WTC11 (cell line): ENCODE results near the gene GPR26. TPM values are rescaled to one million over a fixed set of nuclear protein-coding genes. Genes with fewer than 3 reads are reported as not detected.

Experiments used
- ATAC-seq: fragments of 200-7000 bp; cut with Tn5 transposase; 2 replicates; pipeline ENCODE4 v1.10.0; 2021; ENCODE audit warnings: mild to moderate bottlenecking, moderate library complexity
- CTCF ChIA-PET: fragments of 300-600 bp; sonication (Branson Sonifier 250); formaldehyde crosslinking; loops from one replicate; lab custom pipeline; 2021; ENCODE audit warnings: antibody characterized with exemption; lab: Charles Lee
- POLR2A ChIA-PET: fragments of 350-600 bp; sonication (Branson Sonifier 250); formaldehyde crosslinking; loops from one replicate; lab custom pipeline; 2021; ENCODE audit warnings: antibody characterized with exemption; lab: Charles Lee
- DNase-seq: peaks from one replicate; pipeline ENCODE4 v3.0.0; 2021; ENCODE audit warnings: low spot score
- H3K27ac Mint-ChIP-seq: 2 replicates; pipeline ENCODE4 v1.8.0; 2021; ENCODE audit warnings: mixed read lengths
- H3K27me3 Mint-ChIP-seq: 2 replicates; pipeline ENCODE4 v1.8.0; 2021; ENCODE audit warnings: low read depth, mild to moderate bottlenecking, moderate library complexity, mixed read lengths
- H3K36me3 Mint-ChIP-seq: 2 replicates; pipeline ENCODE4 v1.8.0; 2021; ENCODE audit warnings: mixed read lengths
- H3K4me1 Mint-ChIP-seq: 2 replicates; pipeline ENCODE4 v1.8.0; 2022; ENCODE audit warnings: mixed read lengths
- H3K4me3 Mint-ChIP-seq: 2 replicates; pipeline ENCODE4 v1.8.0; 2021; ENCODE audit warnings: mild to moderate bottlenecking, moderate library complexity, mixed read lengths
- H3K9me3 Mint-ChIP-seq: 2 replicates; pipeline ENCODE4 v1.8.0; 2021; ENCODE audit warnings: mixed read lengths
- GABPB1 ChIP-seq: sonication (generic); formaldehyde crosslinking; IDR thresholded peaks from 2 replicates; pipeline ENCODE4 v1.8.1; 2023; ENCODE audit warnings: mild to moderate bottlenecking, missing genetic modification reagents
- GRHL2 ChIP-seq: fragments of 250-450 bp; sonication (Bioruptor Pico); IDR thresholded peaks from 2 replicates; pipeline ENCODE4 v1.8.0; 2022; ENCODE audit warnings: mild to moderate bottlenecking, moderate library complexity; ENCODE audit not compliant: insufficient replicate concordance, severe bottlenecking
- GTF2I ChIP-seq: fragments of 250-450 bp; sonication (Bioruptor Pico); conservative IDR thresholded peaks from 2 replicates; pipeline ENCODE4 v1.4.0; 2021; ENCODE audit warnings: mild to moderate bottlenecking
- MXD4 ChIP-seq: fragments of 250-450 bp; sonication (Bioruptor Pico); IDR thresholded peaks from 2 replicates; pipeline ENCODE4 v1.8.0; 2021; ENCODE audit warnings: mild to moderate bottlenecking, moderate library complexity, borderline replicate concordance
- NFYB ChIP-seq: sonication (generic); formaldehyde crosslinking; conservative IDR thresholded peaks from 2 replicates; pipeline ENCODE4 v1.8.0; 2022; ENCODE audit warnings: low read depth, missing genetic modification reagents
- NR2C2 ChIP-seq: sonication (generic); formaldehyde crosslinking; IDR thresholded peaks from 2 replicates; pipeline ENCODE4 v1.8.0; 2022; ENCODE audit warnings: mild to moderate bottlenecking, missing genetic modification reagents
- SOX15 ChIP-seq: fragments of 250-450 bp; sonication (Bioruptor Pico); IDR thresholded peaks from 2 replicates; pipeline ENCODE4 v1.9.0; 2021; ENCODE audit warnings: mild to moderate bottlenecking
- SP1 ChIP-seq: sonication (generic); formaldehyde crosslinking; conservative IDR thresholded peaks from 2 replicates; pipeline ENCODE4 v1.8.1; 2022; ENCODE audit warnings: missing genetic modification reagents
- TCF7 ChIP-seq: sonication (generic); formaldehyde crosslinking; IDR thresholded peaks from 2 replicates; pipeline ENCODE4 v1.8.0; 2022; ENCODE audit warnings: mild to moderate bottlenecking, low read depth, missing genetic modification reagents, moderate library complexity
- TEAD1 ChIP-seq: sonication (generic); formaldehyde crosslinking; IDR thresholded peaks from 2 replicates; pipeline ENCODE4 v1.8.0; 2022; ENCODE audit warnings: mild to moderate bottlenecking, missing genetic modification reagents
- TEAD4 ChIP-seq: sonication (generic); formaldehyde crosslinking; IDR thresholded peaks from 2 replicates; pipeline ENCODE4 v1.8.0; 2022; ENCODE audit warnings: mild to moderate bottlenecking, missing genetic modification reagents
- TP53 ChIP-seq: sonication (generic); formaldehyde crosslinking; IDR thresholded peaks from 2 replicates; pipeline ENCODE4 v1.8.1; 2023; ENCODE audit warnings: mild to moderate bottlenecking, missing genetic modification reagents
- ZBTB21 ChIP-seq: sonication (generic); formaldehyde crosslinking; IDR thresholded peaks from 2 replicates; pipeline ENCODE4 v1.8.1; 2023; ENCODE audit warnings: mild to moderate bottlenecking, missing genetic modification reagents, borderline replicate concordance
- total RNA-seq: library from RNA; stranded (reverse); gene quantifications from 3 replicates; pipeline ENCODE4 v1.2.3, GENCODE V29; 2021
- TF ChIP-seq, protein P1 (sequence below): sonication (generic); formaldehyde crosslinking; IDR thresholded peaks from 2 replicates; pipeline ENCODE4 v1.8.0; 2022; ENCODE audit warnings: mild to moderate bottlenecking, missing genetic modification reagents
- TF ChIP-seq, protein P2 (sequence below): sonication (generic); formaldehyde crosslinking; IDR thresholded peaks from 2 replicates; pipeline ENCODE4 v1.8.1; 2022; ENCODE audit warnings: missing genetic modification reagents, borderline replicate concordance
- TF ChIP-seq, protein P3 (sequence below): sonication (generic); formaldehyde crosslinking; IDR thresholded peaks from 2 replicates; pipeline ENCODE4 v1.8.0; 2022; ENCODE audit warnings: missing genetic modification reagents
- TF ChIP-seq, protein P4 (sequence below): sonication (generic); formaldehyde crosslinking; IDR thresholded peaks from 2 replicates; pipeline ENCODE4 v1.8.1; 2023; ENCODE audit warnings: mild to moderate bottlenecking, missing genetic modification reagents
- TF ChIP-seq, protein P5 (sequence below): sonication (generic); formaldehyde crosslinking; conservative IDR thresholded peaks from 2 replicates; pipeline ENCODE4 v1.8.1; 2023; ENCODE audit warnings: mild to moderate bottlenecking, low read depth, missing genetic modification reagents, moderate library complexity
- TF ChIP-seq, protein P6 (sequence below): sonication (generic); formaldehyde crosslinking; IDR thresholded peaks from 2 replicates; pipeline ENCODE4 v1.8.1; 2022; ENCODE audit warnings: mild to moderate bottlenecking, moderate library complexity, missing genetic modification reagents

Gene GPR26
- total RNA-seq, 1 experiment from 2014 or later, result 0.07 TPM

DNA sequence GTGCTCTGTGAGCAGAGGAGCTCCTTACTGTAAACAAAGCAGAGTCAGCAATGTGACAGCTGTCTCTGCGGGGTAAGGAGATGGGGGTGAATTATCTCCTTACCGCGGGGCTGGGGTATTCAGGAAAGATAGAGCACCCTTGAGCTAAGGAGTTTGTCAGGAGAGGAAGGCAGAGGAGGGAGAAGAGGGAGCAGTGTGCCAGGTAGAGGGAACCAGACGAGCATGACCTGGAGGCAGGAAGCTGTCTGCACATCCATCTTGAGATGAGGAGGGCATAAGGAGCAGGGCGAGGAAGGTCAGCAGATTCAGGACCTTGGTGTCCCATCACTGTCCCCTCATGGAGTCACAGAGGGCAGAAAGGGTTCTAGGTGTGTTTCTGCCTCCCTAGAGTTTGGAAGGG, 32.5 kb upstream of the GPR26 start:
- POLR2A ChIA-PET, result no interaction called here

DNA sequence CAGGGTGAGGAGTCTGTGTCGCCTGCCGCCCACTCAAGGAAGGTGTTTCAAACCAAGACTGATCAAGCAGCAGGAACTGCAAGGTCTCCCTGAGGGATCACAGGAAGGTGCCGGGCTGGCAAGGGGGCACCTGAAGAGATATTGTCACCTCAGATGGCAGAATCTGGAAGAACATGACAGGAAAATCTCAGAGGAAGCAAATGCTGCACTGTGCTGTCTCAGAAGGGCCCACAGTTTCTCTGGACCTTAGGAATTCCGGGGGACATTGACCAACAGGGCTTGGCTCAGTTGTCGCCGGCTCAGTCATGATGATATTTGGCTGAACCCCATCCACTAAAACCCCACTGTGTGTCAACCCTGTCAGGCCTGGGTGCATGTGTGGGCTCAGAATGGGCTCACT, 31.9 kb upstream of the GPR26 start:
- Mint-ChIP-seq H3K27me3 (no peaks in the 10 kb centered on the region; the same call in none of the 2 replicates), H3K4me1 (peaks cover 6% of the 10 kb centered on the region), H3K27ac (no peak overlapping the region), H3K4me3 (no peak overlapping the region), H3K36me3 (no peaks in the 10 kb centered on the region), H3K9me3 (no peaks in the 10 kb centered on the region)
- DNase-seq (no peak), ATAC-seq (no peak)
- CTCF ChIA-PET, result interaction anchor here (1.1 to 1.9 kb wide), 3 partner anchors 9 to 61 kb away, joined by 3 to 9 read pairs (median 5); no protein-coding TSS in a partner anchor
- POLR2A ChIA-PET, result no interaction called here
- TF ChIP-seq GTF2I (CRISPR knock-in tag), result no peak
- no peak for TF ChIP-seq MXD4 (CRISPR knock-in tag)

More for the DNA sequence above, 32.5 kb upstream of the GPR26 start:
- H3K4me1 Mint-ChIP-seq, result peaks cover under 1% of the 10 kb centered on the region
- H3K36me3 Mint-ChIP-seq, result no peaks in the 10 kb centered on the region
- no peak for ATAC-seq
- no peaks in the 10 kb centered on the region for H3K9me3 Mint-ChIP-seq
- TF ChIP-seq GRHL2 (CRISPR knock-in tag) (no peak), NR2C2 (no peak), SOX15 (CRISPR knock-in tag) (no peak), SP1 (CRISPR knock-in tag) (no peak), TEAD4 (no peak)
- TF ChIP-seq, protein P1, sequence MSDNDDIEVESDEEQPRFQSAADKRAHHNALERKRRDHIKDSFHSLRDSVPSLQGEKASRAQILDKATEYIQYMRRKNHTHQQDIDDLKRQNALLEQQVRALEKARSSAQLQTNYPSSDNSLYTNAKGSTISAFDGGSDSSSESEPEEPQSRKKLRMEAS (CRISPR knock-in tag), result no peak
- TF ChIP-seq, protein P2, sequence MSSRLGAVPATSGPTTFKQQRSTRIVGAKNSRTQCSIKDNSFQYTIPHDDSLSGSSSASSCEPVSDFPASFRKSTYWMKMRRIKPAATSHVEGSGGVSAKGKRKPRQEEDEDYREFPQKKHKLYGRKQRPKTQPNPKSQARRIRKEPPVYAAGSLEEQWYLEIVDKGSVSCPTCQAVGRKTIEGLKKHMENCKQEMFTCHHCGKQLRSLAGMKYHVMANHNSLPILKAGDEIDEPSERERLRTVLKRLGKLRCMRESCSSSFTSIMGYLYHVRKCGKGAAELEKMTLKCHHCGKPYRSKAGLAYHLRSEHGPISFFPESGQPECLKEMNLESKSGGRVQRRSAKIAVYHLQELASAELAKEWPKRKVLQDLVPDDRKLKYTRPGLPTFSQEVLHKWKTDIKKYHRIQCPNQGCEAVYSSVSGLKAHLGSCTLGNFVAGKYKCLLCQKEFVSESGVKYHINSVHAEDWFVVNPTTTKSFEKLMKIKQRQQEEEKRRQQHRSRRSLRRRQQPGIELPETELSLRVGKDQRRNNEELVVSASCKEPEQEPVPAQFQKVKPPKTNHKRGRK (CRISPR knock-in tag), result no peak
- H3K4me3 Mint-ChIP-seq, result no peak overlapping the region
- no peaks in the 10 kb centered on the region; the same call in none of the 2 replicates for H3K27me3 Mint-ChIP-seq
- DNase-seq, result no peak
- CTCF ChIA-PET, result interaction anchor here (1.1 to 1.9 kb wide), 4 partner anchors 9 to 60 kb away, joined by 3 to 9 read pairs (median 4); no protein-coding TSS in a partner anchor
- no peak overlapping the region for H3K27ac Mint-ChIP-seq

DNA sequence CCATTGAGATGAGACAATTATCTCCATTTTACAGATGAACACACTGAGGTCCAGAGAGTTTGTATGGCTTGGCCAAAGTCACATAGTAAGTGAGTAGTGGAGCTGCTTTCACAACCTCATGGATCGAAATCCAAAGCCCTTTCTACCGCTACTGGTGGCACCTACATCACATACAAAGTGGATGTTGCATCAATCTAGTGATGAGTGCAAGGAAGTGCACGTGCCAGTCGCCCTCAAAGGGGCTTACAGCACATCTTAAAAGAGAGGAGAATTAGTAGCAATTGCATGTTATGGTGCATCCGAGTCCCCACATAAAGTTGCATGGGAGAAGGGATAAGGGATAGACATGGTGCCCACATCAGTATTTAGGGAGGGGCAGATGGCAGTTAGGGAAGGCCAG, 31.0 kb upstream of the GPR26 start:
- Mint-ChIP-seq H3K36me3 (no peaks in the 10 kb centered on the region), H3K9me3 (no peaks in the 10 kb centered on the region), H3K27me3 (no peaks in the 10 kb centered on the region; the same call in none of the 2 replicates), H3K4me1 (peaks cover 15% of the 10 kb centered on the region), H3K4me3 (no peak overlapping the region), H3K27ac (no peak overlapping the region)
- ATAC-seq (no peak), DNase-seq (no peak)
- CTCF ChIA-PET, result no interaction called here
- TF ChIP-seq TCF7, result no peak
- no peak for TF ChIP-seq GABPB1 (CRISPR knock-in tag)
- TF ChIP-seq TP53 (CRISPR knock-in tag), result no peak
- POLR2A ChIA-PET, result no interaction called here

DNA sequence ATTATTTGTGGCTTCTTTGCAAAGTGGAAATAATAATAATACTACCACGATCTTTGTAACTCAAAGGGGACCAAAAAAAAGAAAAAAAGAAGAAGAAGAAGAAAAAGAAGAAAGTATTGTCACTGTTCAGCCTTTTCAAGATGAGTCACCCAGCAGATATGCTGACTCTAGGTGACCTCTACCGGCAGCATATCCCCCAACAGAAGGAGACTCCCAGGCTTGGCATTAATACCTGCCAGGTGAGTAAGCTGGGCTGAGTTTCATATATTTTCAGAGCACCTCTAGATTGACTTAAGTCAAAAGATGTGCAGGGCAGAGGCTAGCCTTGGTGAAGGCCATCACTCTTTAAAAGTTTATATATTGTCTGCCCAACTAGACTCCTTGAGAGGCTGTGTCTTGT, 30.4 kb upstream of the GPR26 start:
- Mint-ChIP-seq H3K36me3 (no peaks in the 10 kb centered on the region), H3K9me3 (no peaks in the 10 kb centered on the region), H3K4me1 (peaks cover 22% of the 10 kb centered on the region), H3K4me3 (no peak overlapping the region), H3K27ac (no peak overlapping the region), H3K27me3 (no peaks in the 10 kb centered on the region; the same call in none of the 2 replicates)
- ChIA-PET CTCF (interaction anchor here (1.2 kb wide), 1 partner anchor 28 kb away, joined by 3 read pairs; no protein-coding TSS in a partner anchor), POLR2A (no interaction called here)
- DNase-seq, result no peak
- no peak for ATAC-seq
- TF ChIP-seq NFYB (no peak), TEAD1 (CRISPR knock-in tag) (no peak), ZBTB21 (CRISPR knock-in tag) (no peak), SP1 (CRISPR knock-in tag) (no peak), GABPB1 (CRISPR knock-in tag) (no peak), TEAD4 (no peak)
- TF ChIP-seq, protein P3, sequence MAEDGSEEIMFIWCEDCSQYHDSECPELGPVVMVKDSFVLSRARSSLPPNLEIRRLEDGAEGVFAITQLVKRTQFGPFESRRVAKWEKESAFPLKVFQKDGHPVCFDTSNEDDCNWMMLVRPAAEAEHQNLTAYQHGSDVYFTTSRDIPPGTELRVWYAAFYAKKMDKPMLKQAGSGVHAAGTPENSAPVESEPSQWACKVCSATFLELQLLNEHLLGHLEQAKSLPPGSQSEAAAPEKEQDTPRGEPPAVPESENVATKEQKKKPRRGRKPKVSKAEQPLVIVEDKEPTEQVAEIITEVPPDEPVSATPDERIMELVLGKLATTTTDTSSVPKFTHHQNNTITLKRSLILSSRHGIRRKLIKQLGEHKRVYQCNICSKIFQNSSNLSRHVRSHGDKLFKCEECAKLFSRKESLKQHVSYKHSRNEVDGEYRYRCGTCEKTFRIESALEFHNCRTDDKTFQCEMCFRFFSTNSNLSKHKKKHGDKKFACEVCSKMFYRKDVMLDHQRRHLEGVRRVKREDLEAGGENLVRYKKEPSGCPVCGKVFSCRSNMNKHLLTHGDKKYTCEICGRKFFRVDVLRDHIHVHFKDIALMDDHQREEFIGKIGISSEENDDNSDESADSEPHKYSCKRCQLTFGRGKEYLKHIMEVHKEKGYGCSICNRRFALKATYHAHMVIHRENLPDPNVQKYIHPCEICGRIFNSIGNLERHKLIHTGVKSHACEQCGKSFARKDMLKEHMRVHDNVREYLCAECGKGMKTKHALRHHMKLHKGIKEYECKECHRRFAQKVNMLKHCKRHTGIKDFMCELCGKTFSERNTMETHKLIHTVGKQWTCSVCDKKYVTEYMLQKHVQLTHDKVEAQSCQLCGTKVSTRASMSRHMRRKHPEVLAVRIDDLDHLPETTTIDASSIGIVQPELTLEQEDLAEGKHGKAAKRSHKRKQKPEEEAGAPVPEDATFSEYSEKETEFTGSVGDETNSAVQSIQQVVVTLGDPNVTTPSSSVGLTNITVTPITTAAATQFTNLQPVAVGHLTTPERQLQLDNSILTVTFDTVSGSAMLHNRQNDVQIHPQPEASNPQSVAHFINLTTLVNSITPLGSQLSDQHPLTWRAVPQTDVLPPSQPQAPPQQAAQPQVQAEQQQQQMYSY (CRISPR knock-in tag), result no peak
- TF ChIP-seq, protein P4, sequence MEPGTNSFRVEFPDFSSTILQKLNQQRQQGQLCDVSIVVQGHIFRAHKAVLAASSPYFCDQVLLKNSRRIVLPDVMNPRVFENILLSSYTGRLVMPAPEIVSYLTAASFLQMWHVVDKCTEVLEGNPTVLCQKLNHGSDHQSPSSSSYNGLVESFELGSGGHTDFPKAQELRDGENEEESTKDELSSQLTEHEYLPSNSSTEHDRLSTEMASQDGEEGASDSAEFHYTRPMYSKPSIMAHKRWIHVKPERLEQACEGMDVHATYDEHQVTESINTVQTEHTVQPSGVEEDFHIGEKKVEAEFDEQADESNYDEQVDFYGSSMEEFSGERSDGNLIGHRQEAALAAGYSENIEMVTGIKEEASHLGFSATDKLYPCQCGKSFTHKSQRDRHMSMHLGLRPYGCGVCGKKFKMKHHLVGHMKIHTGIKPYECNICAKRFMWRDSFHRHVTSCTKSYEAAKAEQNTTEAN (CRISPR knock-in tag), result no peak
- TF ChIP-seq, protein P5, sequence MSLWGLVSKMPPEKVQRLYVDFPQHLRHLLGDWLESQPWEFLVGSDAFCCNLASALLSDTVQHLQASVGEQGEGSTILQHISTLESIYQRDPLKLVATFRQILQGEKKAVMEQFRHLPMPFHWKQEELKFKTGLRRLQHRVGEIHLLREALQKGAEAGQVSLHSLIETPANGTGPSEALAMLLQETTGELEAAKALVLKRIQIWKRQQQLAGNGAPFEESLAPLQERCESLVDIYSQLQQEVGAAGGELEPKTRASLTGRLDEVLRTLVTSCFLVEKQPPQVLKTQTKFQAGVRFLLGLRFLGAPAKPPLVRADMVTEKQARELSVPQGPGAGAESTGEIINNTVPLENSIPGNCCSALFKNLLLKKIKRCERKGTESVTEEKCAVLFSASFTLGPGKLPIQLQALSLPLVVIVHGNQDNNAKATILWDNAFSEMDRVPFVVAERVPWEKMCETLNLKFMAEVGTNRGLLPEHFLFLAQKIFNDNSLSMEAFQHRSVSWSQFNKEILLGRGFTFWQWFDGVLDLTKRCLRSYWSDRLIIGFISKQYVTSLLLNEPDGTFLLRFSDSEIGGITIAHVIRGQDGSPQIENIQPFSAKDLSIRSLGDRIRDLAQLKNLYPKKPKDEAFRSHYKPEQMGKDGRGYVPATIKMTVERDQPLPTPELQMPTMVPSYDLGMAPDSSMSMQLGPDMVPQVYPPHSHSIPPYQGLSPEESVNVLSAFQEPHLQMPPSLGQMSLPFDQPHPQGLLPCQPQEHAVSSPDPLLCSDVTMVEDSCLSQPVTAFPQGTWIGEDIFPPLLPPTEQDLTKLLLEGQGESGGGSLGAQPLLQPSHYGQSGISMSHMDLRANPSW (CRISPR knock-in tag), result no peak
- TF ChIP-seq, protein P6, sequence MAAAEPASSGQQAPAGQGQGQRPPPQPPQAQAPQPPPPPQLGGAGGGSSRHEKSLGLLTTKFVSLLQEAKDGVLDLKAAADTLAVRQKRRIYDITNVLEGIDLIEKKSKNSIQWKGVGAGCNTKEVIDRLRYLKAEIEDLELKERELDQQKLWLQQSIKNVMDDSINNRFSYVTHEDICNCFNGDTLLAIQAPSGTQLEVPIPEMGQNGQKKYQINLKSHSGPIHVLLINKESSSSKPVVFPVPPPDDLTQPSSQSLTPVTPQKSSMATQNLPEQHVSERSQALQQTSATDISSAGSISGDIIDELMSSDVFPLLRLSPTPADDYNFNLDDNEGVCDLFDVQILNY (CRISPR knock-in tag), result no peak
